Omental fat pad (tissue), 4 donors: ENCODE measurements around the gene AURKAIP1. TPM values are rescaled to one million over a fixed set of nuclear protein-coding genes. Genes with fewer than 3 reads are reported as not detected.

Source experiments
- ATAC-seq: fragments of 150-250 bp; one replicate; pipeline ENCODE4 v1.9.1; 2016; ENCODE audit warnings: mild to moderate bottlenecking, moderate library complexity; ENCODE audit not compliant: low FRiP score
- DNase-seq: peaks from one replicate; pipeline ENCODE4 v3.0.0-alpha.2; 2019; ENCODE audit warnings: low spot score
- CTCF ChIP-seq, 3 donors: fragments of 450-650 bp; IDR thresholded peaks; one replicate each; pipeline ENCODE4 v1.5.1; 2016 to 2017; ENCODE audit warnings: antibody characterized with exemption in 3 of 3, mild to moderate bottlenecking in 3 of 3, moderate library complexity in 2 of 3
- total RNA-seq, 4 donors: library from RNA; depleted of rRNA; stranded (reverse); fragments of >200 nt; gene quantifications; one replicate each; pipeline ENCODE4 v1.1.0, GENCODE V29; 2016

Gene AURKAIP1
- total RNA-seq, 4 donors from 2014 or later, result 96.3 to 115 (median 105) TPM

GRCh38 chr1:1361233-1361981 lies 13.6 kb downstream of the AURKAIP1 start:
- no peak for TF ChIP-seq CTCF (IDR thresholded peaks at IDR 0.05)
- ATAC-seq (no peak), DNase-seq (no peak)

GRCh38 chr1:1360506-1361169 lies 14.4 kb downstream of the AURKAIP1 start:
- TF ChIP-seq CTCF (IDR thresholded peaks at IDR 0.05), result no peak
- ATAC-seq (peak; percentile 25), DNase-seq (no peak)

DNA sequence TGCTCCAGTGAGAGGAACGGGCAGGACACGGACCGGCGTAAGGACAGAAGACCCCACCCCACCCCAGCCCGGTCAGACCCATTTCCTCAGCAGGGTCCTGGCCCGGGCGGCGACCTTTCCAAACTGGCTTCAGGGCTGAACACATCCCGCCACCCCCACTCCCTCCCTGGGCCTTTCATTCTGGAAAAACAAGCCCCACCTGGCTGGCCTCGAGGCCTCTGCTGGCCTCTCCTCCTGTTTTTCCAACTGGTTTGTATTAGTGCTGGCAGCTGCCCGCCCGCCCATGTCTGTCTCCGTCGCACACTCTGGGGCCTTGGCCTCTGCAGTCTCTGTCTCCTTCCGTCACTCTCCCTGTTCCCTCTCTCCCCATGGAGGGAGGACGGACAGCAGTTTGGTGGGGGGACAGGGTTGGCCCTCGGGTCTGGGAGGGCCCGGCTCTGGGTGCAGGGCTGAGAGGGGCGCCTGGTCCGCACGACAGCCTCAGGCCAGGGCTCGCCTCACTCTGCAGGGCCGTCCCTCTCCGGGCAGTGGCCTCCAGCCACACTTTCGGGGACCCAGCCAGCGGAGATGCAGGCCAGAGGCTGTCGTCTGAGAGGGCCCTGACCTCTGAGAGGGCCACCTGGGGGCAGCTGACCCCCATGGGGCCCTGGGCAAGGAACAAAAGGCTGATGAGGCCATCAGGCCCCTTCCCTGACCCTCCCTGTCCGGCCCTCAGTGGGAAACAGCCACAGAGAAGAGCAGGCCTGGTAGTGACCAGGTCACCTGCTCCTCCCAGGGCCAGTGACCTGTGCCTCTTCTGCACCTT lies 15.1 kb downstream of the AURKAIP1 start:
- DNase-seq (no peak), ATAC-seq (no peak)
- TF ChIP-seq CTCF (IDR thresholded peaks at IDR 0.05), result no peak

- no peak for TF ChIP-seq CTCF (IDR thresholded peaks at IDR 0.05)
- ATAC-seq (no peak), DNase-seq (no peak)
Observed at GRCh38 chr1:1359308-1359663, 15.7 kb downstream of the AURKAIP1 start.

DNA sequence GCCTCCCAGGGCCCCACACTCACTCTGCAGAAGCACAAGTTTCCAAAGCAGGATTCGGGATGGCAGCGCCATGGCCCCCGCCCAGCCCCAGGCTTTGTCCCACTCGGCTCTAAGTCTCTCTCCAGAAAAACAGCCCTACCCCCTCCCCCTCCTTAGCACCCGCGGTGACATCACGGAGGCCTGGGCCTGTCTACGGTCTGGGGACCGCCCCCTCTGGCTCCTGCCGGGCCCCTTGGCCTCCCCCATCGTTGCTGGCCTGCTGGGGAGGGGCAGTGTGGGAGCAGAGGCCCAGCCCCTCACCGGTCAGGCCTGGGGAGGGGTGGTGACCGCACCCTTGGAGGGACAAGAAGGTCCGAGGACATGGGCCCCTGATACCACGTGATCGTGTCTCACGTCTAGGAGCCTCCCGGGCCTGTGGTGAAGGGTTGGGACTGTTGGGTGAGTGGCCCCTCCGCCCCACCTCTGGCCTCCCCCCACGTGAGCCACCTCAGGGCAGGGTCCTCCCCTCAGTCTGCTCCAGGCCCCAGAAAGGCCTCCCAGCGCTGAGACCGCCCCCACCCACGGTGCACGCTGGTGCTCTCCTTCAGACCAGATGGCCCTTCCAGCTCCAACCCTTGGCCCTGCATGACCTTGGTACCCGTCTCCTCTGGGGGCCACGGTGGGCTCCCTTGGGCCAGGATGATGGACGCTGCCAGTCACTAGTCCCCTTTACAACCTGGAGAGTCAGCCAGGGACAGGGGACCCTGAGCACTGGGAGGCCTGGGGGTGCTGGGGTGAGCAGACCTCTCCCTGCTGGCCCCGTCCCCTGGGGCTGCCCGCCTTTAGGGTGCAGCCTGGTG lies 16.4 kb downstream of the AURKAIP1 start, which contains the start of gene MXRA8:
Gene MXRA8, minus strand, starts transcription at position 123 of the 839 bp plus-strand sequence. Its CDS starts 51 bp downstream, at position 72.
- ATAC-seq (peak; percentile 22), DNase-seq (no peak)
- TF ChIP-seq CTCF (IDR thresholded peaks at IDR 0.05), result no peak

GRCh38 chr1:1357871-1358432 lies 17.1 kb downstream of the AURKAIP1 start:
- ATAC-seq, result peak; percentile 3
- no peak for DNase-seq
- no peak for TF ChIP-seq CTCF (IDR thresholded peaks at IDR 0.05)
